Hindlimb muscle (tissue), 1 donor: Measurements from ENCODE around the gene RASSF8. TPM values are rescaled to one million over a fixed set of nuclear protein-coding genes. Genes with fewer than 3 reads are reported as not detected.

Experiments used
- DNase-seq: peaks from one replicate; pipeline ENCODE4 v3.0.0-alpha.2; 2013
- polyA plus RNA-seq: library from polyadenylated mRNA; unstranded; fragments of 120-200 nt; gene quantifications from one replicate; pipeline ENCODE4 v1.2.1, GENCODE V29; 2013; ENCODE audit not compliant: insufficient read length

The RASSF8 gene
- polyA plus RNA-seq, 1 donor: 18.2 TPM

DNA sequence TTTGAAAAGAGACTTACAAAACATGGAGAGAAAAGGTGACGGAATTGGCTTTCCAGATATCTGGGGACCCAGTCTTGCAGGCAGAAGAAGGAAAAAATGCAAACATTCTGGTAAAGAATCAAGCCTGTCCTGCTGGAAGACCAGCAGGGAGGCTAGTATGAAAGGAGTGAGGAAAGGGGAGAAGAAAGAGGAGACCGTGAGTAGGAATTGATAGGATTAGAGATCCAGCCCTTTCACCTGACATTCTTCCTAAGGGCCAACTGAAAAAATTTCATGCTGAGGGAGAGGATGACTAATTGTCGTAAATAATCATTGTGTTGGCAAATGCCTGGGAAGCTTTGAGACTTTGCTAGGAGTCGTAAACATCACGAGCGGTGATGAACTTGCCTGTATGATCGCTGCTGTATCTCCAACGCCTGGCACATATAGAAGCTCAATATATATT is 154.2 kb downstream of the RASSF8 start:
- DNase-seq: no peak

- no peak for DNase-seq
Measured at GRCh38 chr12:26113181-26113654, 154.7 kb downstream of the RASSF8 start.

DNA sequence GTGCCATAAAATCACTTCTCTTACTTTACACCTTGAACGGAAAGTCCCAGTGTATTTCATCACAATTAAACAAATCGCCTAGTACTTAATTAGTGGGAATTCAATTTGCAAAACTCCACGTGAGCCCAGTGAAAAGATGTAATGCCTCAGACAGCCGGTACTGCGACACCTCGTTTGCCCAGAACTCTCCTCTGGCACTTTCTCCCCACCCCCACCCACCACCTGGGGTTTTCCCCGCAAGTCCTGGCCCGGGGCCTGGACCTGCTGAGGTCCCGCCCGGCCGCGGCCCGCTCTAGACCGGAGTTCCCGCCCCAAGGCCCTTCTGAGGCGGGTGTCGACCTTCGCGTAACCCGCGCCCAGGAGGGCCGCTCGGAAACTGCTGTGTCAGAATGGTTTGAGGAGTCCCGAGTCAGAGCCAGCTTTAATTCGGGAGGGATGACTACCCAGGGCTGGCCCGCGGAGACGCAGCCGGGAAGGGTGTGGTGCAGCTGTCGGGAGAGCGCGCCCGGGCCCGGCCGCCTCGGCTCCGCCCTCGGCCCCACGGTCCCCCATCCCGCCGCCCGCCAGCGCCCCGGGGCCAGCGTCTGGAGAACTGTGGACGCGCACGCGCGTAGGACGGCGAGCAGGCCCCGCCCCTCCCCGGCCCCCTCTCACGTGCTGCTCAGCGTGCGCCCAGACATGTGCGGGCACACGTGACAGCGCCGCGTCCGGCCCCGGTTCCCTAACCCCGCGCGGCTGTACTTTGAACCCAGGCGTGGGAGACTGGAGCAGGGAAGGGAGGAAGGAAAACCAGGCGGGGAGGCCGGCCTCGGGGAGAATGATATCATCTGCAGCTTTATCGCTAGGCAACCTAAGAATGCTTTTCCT is 155.6 kb downstream of the RASSF8 start:
- peak; percentile 94 for DNase-seq

DNA sequence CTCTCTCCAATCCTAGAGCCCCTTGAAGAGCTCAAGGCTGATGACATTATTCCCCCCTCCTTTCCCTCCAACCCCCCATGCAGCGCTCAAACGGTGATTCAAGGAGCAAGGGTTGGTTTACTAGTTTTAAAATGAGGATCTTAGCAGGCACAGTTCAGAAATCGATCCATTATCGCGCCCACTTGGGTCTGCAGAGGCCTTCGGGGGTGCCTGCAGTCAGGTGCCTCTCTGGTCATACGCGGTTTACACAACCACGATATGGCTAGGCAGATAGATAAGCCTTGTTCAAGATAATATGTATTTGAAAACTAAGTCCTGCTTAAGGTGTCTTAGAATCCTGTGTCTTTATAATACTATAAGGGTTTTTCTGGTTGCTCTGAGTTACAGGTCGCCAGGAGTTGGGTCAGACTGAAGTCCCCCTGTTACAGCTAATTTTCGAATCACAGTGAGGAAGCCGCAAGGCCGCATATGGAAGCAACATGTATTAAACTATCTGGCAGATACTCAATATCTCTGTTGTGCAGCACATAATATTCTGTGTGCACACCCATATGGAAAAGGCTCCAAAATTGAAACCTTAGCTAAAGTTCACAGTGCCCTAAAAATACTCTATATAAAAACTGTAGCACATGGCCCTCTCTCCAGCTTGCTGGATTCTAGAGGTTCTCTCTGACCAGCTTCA is 156.4 kb downstream of the RASSF8 start:
- DNase-seq: no peak

- no peak for DNase-seq
Measured at GRCh38 chr12:26116829-26117715, 158.6 kb downstream of the RASSF8 start.

GRCh38 chr12:26118308-26118707 is 159.8 kb downstream of the RASSF8 start:
- no peak for DNase-seq

DNA sequence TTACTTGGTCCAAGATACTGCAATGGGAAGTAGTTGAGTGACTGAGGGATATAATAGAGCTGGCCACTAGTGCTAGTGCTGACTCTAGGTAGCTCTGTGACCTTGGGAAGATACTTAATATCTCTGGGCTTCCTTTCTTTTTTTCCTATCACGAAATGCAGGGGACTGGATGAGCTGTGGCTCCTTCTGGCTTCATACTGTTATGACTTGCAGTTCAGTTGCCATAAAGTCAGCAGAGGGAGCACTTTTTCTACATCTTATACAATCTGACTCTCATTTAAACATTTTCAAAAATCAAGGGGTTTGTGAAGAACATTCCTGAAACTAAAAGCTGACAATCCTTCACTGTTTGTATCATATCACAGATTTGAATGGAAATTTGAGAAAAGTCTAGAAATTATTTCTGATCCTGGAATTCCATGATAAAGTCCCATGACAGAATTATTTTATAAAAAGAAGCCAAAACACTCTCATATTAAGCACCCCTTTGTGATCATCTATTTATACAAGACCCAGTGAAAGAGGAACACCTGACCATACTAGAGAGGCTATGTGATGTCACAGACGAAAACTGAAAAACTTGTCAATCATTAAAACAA is 161.0 kb downstream of the RASSF8 start:
- no peak for DNase-seq

DNA sequence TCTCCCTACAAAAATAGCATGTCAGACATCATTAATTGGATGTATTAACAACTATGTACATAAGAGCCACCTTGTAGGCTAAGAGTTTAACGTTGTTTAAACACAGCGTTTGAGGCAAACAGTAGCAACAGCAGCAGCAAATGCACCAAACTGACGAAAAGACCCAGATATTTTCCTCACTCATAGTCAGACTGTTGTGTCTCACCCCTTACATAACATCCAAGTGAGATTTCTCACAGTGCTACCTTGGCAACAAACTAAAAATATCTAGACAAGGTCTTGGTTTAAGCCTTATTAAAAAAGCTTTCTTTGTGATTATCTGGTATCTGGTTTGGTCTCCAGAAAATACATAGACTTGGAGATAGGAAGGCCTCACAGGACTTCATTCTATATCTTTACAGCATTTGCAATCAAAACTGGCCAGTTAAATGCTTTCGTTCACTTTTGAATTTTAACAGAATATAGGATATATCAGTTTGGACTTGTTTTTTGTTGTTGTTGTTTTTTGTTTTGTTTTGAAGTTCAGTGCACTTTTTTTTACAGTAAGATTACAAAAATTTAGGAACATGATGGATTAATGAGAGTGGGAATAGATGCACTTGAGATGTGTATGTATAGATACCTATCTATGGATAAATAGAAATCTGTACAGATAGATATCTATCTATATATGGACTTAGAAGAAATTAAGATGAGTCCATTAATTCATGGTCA is 162.2 kb downstream of the RASSF8 start:
- no peak for DNase-seq

DNA sequence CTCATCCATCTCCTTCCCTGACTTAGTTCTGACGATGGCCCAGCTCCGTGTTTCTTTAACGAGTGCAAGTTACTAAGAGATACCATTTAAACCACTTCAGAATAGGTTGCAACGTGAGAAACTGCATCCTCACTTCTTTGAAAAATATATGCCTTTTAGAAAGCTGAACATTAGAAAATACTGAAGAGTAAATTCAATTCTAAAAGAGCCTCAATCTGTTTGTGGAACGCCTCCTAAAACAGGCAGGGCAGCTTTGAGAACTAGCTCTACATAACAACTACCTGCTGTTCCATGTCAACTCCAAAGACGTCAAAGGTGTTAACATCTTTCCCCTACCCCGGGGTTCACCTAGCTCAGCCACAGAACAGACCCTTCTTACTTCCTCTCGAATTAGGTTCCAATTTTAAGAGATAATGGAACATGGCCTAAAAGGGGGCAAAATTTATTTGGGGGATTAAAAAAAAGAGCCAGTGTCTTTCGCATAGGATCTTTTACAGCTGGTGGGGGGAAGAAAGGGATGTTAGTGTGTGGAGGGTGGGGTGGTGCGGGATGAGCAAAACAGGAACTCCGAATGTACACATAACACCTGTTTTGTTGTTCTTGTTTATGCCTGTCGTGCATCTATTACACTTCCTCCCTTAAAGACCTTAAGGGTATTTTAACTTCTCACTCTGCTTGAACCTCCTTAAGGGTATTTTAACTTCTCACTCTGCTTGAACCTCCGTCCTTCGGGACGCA is 163.0 kb downstream of the RASSF8 start:
- DNase-seq: no peak

- DNase-seq: no peak
Measured at GRCh38 chr12:26122061-26122680, 163.7 kb downstream of the RASSF8 start.

DNA sequence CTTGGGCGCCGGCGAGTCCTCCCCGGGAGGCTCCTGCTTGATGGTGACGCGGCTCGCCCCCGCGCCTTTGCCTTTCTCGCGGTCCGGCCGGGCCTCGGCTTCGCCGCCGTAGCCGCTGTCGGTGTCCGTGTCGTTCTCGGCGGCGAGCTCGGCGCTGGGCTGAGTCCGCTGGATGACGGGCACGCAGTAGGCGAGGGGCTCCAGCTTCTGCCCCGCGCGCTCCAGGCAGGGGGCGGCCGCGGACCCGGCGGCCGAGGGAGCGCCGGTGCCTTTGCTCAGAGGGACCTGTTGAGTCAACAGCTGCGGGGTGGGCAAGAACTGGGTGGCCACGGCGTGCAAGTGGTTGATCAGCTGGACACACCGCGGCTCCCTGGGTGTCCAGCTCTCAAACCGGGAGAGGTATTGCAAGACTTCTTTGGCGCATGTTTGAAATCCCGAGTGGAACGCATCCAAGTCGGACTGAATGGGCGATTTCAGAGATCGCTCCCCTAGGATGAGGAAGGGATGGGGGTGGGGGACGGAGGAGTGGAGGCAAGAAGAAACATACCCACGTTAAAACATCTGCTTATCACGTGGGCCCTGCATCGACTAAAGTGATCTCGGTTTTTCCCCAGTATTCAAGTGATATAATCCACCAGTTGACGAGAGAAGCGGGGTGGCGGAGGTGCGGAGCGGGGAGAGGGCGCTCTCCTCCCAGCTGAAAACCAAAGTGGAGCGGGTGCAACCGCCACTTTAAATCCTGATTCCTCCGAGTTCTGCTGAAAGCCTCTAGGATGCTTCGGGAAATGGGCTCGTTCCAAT is 164.4 kb downstream of the RASSF8 start:
- peak; percentile 57 for DNase-seq

GRCh38 chr12:26123482-26123980 is 165.0 kb downstream of the RASSF8 start:
- DNase-seq: peak; percentile 24

GRCh38 chr12:26124446-26125399 is 166.2 kb downstream of the RASSF8 start, which contains the start of gene BHLHE41:
TSS of gene BHLHE41 (minus strand) at chr12:26125037. CDS start at chr12:26124779, 258 bp downstream.
- peak; percentile 63 for DNase-seq

GRCh38 chr12:26125400-26126339 is 167.2 kb downstream of the RASSF8 start:
- DNase-seq: peak; percentile 76

DNA sequence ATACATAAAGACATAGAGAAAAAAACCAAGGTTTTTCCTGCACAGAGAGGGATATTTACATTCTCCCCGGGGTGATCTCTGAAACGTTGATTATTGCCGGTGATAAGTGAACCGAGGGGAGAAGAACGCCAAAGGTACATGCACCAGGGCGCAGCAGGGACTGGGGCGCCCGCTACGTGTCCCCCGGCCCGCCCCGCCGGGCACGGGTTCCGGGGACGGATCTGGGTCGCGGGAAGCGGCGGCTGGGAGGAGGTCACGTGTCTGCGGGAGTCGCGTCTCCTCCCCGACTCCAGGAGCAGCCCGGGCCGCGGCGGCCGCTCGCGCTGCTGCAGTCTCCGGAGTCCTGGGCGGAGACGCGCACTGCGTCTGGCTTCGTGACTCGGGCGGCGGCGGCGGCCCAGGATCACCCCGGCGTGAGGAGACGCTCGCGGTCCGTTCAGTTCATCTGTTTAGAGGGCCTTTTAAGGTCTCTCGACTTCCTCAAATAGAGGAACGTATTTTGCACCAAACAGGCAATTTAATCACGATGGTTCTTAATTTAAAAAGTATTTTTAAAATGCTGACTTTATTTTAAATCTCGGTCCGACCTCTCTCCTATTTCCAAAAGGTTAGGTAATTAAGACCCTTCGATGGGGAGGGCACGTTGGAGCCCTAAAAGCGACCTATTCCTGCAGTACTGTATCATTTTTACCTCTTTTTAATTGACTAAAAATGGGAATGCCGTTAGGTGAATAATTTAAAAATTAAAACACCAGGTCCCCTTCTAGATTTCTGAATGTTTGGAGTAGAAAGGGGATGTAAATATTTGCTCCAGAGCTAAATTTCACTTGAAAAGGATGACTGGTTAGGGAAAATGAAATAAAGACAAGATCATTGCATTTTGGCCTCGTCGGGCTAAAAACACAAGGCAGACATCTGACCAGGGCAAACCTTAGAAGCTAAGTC is 168.1 kb downstream of the RASSF8 start:
- DNase-seq: peak; percentile 87
